SK-N-SH (cell line): ENCODE results near the gene SLAMF7.

Experiments used
- CHD2 ChIP-seq: fragments of 150-350 bp; IDR thresholded peaks from 2 replicates; pipeline ENCODE4 v1.6.1; 2018; ENCODE audit warnings: low read length; ENCODE audit not compliant: partially characterized antibody
- ELF1 ChIP-seq: IDR thresholded peaks from 2 replicates; pipeline ENCODE4 v1.4.0; 2012
- EP300 ChIP-seq, 2 experiments: IDR thresholded peaks; 2 replicates each; pipeline versions ENCODE4 v1.4.0 to v1.6.1; 2012; ENCODE audit warnings: borderline replicate concordance in 1 of 2, low read depth in 1 of 2, low read length in 1 of 2
- EZH2phosphoT487 ChIP-seq: fragments of 200-600 bp; sonication (generic); IDR thresholded peaks from 2 replicates; pipeline ENCODE4 v1.6.1; 2017; ENCODE audit warnings: low read depth, mixed run types, mild to moderate bottlenecking, antibody characterized with exemption, moderate library complexity, borderline replicate concordance
- FOXJ3 ChIP-seq: sonication (generic); formaldehyde crosslinking; IDR thresholded peaks from 2 replicates; pipeline ENCODE4 v1.5.1; 2020; ENCODE audit warnings: mild to moderate bottlenecking, missing genetic modification reagents
- GABPA ChIP-seq: IDR thresholded peaks from 2 replicates; pipeline ENCODE4 v1.4.0; 2012; ENCODE audit warnings: low read depth, mild to moderate bottlenecking
- POLR2AphosphoS5 ChIP-seq: IDR thresholded peaks from 2 replicates; pipeline ENCODE4 v1.6.1; 2012; ENCODE audit warnings: low read depth, low read length
- RAD21 ChIP-seq: IDR thresholded peaks from 2 replicates; pipeline ENCODE4 v1.6.1; 2012; ENCODE audit warnings: mild to moderate bottlenecking, low read length
- TF ChIP-seq, protein P1 (sequence below): IDR thresholded peaks from 2 replicates; pipeline ENCODE4 v1.4.0; 2012; ENCODE audit warnings: low read depth
- TF ChIP-seq, protein P2 (sequence below): fragments of 200-600 bp; sonication (generic); IDR thresholded peaks from 2 replicates; pipeline ENCODE4 v1.6.1; 2017; ENCODE audit warnings: antibody characterized with exemption, mild to moderate bottlenecking, moderate library complexity
- TF ChIP-seq, protein P3 (sequence below): IDR thresholded peaks from 2 replicates; pipeline ENCODE4 v1.6.1; 2012; ENCODE audit warnings: mild to moderate bottlenecking, low read depth, low read length, moderate library complexity
- TF ChIP-seq, protein P4 (sequence below): fragments of 150-350 bp; IDR thresholded peaks from 2 replicates; pipeline ENCODE4 v1.6.1; 2017; ENCODE audit warnings: antibody characterized with exemption, low read length, low read depth, borderline replicate concordance
- TF ChIP-seq, protein P5 (sequence below): fragments of 150-350 bp; IDR thresholded peaks from 2 replicates; pipeline ENCODE4 v1.6.1; 2016; ENCODE audit warnings: mild to moderate bottlenecking, low read depth, low read length

DNA sequence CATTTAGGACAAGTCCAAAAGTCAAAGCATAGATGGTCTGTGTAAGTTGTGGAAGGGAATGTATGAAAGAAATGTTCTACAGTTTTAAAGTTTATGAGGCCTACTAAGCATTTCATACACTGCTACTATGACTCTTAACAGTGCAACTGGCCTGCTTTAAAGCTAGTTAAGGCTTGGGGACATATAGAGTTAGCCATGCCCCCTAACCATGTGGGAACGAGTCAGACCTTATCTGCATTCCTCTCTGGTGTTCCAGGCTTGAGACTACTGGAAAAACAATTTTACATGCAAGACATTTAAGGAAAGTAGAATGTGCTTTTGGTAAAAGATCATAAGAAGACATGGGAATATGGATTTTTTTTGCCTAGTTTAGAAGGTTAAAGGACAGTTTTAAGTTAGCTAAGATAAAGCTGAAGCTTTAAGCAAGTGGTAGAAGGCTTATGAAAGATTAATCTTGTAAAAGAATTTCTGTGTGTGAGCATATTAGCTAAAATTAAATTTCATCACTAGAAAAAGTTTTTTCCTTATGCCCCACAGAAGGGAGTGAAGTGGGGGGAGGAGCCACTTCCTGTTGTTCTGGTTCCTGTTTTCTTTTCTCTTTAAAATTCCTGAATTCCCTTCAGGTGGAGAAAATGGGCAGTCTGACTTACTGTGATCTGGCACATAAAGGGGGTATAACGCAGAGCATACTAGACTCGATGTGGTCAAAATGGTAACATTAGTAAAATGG lies 18.5 kb upstream of the SLAMF7 start:
- TF ChIP-seq, protein P1, sequence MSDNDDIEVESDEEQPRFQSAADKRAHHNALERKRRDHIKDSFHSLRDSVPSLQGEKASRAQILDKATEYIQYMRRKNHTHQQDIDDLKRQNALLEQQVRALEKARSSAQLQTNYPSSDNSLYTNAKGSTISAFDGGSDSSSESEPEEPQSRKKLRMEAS, result no peak
- TF ChIP-seq EZH2phosphoT487, result no peak
- TF ChIP-seq EP300 (IDR thresholded peaks at IDR 0.05; ENCODE audit: borderline replicate concordance in 1 of 2, low read depth in 1 of 2, low read length in 1 of 2), result no peak
- TF ChIP-seq, protein P2, sequence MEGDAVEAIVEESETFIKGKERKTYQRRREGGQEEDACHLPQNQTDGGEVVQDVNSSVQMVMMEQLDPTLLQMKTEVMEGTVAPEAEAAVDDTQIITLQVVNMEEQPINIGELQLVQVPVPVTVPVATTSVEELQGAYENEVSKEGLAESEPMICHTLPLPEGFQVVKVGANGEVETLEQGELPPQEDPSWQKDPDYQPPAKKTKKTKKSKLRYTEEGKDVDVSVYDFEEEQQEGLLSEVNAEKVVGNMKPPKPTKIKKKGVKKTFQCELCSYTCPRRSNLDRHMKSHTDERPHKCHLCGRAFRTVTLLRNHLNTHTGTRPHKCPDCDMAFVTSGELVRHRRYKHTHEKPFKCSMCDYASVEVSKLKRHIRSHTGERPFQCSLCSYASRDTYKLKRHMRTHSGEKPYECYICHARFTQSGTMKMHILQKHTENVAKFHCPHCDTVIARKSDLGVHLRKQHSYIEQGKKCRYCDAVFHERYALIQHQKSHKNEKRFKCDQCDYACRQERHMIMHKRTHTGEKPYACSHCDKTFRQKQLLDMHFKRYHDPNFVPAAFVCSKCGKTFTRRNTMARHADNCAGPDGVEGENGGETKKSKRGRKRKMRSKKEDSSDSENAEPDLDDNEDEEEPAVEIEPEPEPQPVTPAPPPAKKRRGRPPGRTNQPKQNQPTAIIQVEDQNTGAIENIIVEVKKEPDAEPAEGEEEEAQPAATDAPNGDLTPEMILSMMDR, result no peak
- TF ChIP-seq POLR2AphosphoS5, result no peak
- TF ChIP-seq, protein P3, sequence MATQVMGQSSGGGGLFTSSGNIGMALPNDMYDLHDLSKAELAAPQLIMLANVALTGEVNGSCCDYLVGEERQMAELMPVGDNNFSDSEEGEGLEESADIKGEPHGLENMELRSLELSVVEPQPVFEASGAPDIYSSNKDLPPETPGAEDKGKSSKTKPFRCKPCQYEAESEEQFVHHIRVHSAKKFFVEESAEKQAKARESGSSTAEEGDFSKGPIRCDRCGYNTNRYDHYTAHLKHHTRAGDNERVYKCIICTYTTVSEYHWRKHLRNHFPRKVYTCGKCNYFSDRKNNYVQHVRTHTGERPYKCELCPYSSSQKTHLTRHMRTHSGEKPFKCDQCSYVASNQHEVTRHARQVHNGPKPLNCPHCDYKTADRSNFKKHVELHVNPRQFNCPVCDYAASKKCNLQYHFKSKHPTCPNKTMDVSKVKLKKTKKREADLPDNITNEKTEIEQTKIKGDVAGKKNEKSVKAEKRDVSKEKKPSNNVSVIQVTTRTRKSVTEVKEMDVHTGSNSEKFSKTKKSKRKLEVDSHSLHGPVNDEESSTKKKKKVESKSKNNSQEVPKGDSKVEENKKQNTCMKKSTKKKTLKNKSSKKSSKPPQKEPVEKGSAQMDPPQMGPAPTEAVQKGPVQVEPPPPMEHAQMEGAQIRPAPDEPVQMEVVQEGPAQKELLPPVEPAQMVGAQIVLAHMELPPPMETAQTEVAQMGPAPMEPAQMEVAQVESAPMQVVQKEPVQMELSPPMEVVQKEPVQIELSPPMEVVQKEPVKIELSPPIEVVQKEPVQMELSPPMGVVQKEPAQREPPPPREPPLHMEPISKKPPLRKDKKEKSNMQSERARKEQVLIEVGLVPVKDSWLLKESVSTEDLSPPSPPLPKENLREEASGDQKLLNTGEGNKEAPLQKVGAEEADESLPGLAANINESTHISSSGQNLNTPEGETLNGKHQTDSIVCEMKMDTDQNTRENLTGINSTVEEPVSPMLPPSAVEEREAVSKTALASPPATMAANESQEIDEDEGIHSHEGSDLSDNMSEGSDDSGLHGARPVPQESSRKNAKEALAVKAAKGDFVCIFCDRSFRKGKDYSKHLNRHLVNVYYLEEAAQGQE, result no peak
- no peak for TF ChIP-seq CHD2
- TF ChIP-seq, protein P4, sequence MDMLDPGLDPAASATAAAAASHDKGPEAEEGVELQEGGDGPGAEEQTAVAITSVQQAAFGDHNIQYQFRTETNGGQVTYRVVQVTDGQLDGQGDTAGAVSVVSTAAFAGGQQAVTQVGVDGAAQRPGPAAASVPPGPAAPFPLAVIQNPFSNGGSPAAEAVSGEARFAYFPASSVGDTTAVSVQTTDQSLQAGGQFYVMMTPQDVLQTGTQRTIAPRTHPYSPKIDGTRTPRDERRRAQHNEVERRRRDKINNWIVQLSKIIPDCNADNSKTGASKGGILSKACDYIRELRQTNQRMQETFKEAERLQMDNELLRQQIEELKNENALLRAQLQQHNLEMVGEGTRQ, result no peak
- no peak for TF ChIP-seq ELF1
- no peak for TF ChIP-seq RAD21
- TF ChIP-seq GABPA, result no peak
- TF ChIP-seq, protein P5, sequence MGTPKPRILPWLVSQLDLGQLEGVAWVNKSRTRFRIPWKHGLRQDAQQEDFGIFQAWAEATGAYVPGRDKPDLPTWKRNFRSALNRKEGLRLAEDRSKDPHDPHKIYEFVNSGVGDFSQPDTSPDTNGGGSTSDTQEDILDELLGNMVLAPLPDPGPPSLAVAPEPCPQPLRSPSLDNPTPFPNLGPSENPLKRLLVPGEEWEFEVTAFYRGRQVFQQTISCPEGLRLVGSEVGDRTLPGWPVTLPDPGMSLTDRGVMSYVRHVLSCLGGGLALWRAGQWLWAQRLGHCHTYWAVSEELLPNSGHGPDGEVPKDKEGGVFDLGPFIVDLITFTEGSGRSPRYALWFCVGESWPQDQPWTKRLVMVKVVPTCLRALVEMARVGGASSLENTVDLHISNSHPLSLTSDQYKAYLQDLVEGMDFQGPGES, result no peak
- TF ChIP-seq FOXJ3 (CRISPR knock-in tag), result no peak
